ENCODE measurements around the gene PLOD3.

GRCh38 chr7:101185258-101185839 lies 32.0 kb downstream of the PLOD3 start:
- no peak for TF ChIP-seq POLR2A (IDR thresholded peaks at IDR 0.05)
- TF ChIP-seq, protein P1, sequence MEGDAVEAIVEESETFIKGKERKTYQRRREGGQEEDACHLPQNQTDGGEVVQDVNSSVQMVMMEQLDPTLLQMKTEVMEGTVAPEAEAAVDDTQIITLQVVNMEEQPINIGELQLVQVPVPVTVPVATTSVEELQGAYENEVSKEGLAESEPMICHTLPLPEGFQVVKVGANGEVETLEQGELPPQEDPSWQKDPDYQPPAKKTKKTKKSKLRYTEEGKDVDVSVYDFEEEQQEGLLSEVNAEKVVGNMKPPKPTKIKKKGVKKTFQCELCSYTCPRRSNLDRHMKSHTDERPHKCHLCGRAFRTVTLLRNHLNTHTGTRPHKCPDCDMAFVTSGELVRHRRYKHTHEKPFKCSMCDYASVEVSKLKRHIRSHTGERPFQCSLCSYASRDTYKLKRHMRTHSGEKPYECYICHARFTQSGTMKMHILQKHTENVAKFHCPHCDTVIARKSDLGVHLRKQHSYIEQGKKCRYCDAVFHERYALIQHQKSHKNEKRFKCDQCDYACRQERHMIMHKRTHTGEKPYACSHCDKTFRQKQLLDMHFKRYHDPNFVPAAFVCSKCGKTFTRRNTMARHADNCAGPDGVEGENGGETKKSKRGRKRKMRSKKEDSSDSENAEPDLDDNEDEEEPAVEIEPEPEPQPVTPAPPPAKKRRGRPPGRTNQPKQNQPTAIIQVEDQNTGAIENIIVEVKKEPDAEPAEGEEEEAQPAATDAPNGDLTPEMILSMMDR (IDR thresholded peaks at IDR 0.05) = no peak
